Activated CD8-positive, alpha-beta memory T cell treated with anti-CD3 and anti-CD28 coated beads, Interleukin-2, amount 50 U/mL, for 24 hours (primary cell): Measurements from ENCODE around the gene DDN.

ENCODE experiments used
- DNase-seq: peaks from one replicate; pipeline ENCODE4 v3.0.0-alpha.2; 2020; ENCODE audit errors: extremely low read depth

DDN gene

GRCh38 chr12:49031573-49032161 lies 32.5 kb upstream of the DDN start:
- DNase-seq: no peak

GRCh38 chr12:49030714-49031572 lies 31.8 kb upstream of the DDN start:
- DNase-seq: no peak

DNA sequence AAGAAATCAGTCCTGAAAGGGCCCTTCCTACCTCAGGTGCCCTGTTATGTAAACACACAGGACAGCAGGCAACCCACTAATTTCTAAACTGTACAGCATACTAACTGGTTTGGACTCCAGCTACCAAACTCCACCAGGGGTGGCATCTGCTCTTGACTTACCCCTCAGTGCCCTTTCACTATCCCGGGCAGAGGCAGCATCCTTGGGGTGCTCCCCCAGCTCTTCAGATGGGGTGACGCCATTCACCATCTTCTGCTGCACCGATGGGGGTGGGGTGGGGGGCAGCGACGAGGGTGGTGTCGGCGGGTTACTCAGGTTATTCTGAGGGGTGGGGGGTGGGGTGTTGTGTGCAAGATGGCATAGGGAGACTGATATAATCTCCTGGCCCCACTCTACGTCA lies 30.9 kb upstream of the DDN start:
- DNase-seq: no peak

- DNase-seq: no peak
These were observed 29.6 kb upstream of the DDN start for GRCh38 chr12:49028666-49029275.

DNA sequence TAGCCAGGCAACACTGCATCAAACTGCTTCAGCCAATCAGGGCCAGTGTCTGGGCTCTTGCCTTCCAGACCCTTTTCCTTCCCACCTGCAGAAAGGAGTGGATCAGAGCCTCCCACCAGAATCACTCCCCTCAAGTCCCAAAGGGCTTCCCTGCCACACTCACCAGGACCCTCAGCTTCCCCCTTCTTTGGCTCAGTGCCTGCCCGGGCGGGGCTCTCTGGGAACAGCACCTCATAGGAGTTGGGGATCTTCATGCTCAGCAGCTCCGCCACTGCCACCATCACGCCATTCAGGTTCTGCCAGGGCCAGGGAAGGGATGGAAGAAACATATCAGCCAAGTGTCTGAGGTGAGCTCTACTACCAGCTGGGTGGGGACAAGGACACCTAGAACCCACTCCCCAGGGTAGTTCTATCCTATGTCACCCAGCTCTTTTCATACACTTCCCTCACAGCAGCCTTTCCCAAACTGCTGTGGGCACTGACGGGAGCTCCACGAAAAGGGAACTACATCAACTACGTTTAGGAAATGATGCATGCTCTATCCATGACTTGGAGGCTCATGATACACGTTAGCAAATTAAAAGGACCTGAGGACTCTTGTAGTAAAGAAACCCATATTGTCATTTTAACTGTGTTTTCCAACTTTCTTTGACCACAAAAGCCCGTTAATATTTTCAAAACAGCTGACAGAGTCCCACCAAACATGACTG lies 28.8 kb upstream of the DDN start:
- no peak for DNase-seq

GRCh38 chr12:49026678-49027480 lies 27.7 kb upstream of the DDN start:
- DNase-seq: no peak

DNA sequence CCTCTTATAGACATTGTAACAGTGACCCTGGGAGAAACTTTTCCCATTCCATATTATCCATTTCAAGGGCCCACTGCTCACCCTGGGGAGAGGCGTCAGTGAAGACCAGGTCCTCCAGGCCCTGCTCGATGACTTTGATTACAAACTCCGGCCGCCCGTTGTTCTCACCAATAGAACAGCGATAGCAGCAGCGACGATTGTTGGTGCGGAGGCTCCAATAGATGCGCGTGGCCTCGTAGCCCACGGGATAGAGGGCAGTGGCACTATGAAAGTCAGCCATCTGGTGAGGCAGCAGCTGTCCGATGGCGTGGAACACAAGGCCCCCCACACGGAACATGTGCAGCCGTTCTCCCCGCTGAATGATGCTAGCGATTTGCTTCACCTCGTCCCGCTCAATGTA lies 26.9 kb upstream of the DDN start:
- DNase-seq: no peak

DNA sequence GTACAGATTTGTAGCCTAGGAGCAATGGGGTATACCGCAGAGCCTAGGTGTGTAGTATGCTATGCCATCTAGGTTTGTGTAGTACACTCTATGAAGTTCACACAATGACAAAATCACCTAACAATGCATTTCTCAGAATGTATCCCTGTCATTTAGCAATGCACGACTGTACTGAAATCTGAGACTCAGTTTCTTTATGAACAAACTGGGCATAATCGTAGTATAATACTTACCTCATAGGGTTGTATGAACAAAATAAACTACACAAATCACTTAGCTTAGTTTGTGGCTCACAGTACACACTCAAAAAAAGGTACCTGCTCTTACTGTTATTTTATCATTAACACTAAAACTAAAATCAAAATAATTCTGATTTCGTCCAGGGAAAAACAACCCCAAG lies 26.3 kb upstream of the DDN start:
- no peak for DNase-seq

GRCh38 chr12:49024543-49024942 lies 25.4 kb upstream of the DDN start:
- DNase-seq: no peak

- DNase-seq: no peak
These were observed 24.6 kb upstream of the DDN start for GRCh38 chr12:49023812-49024211.

DNA sequence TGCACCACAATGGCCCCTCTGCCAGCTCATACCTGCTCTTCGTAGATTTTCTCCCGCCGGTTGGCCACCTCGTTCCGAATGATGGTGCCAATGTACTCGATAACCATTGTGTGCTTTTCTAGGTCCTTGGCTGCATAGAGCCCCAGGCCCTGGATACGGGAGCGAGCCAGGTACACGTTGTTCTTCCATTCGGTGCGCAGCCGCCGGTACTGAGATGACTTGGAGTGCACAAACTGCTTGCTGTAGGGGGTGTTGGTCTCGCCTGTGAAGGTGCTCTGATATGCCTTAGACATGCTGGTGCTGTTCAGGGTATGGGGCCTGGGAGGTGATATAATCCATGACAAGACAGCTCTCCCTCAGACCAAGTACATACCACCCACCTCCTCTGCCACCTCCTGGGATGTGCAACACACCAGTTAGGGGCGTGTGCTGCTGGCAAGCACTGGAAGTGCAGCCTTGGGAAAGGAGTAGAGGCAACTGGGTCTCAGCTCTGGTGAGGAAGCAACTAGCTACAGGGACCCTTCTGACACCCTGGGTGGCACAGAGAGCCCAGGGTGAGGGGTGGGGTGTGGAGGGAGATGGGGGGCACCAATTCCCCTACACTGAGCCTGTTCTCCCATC lies 23.5 kb upstream of the DDN start:
- no peak for DNase-seq

DNA sequence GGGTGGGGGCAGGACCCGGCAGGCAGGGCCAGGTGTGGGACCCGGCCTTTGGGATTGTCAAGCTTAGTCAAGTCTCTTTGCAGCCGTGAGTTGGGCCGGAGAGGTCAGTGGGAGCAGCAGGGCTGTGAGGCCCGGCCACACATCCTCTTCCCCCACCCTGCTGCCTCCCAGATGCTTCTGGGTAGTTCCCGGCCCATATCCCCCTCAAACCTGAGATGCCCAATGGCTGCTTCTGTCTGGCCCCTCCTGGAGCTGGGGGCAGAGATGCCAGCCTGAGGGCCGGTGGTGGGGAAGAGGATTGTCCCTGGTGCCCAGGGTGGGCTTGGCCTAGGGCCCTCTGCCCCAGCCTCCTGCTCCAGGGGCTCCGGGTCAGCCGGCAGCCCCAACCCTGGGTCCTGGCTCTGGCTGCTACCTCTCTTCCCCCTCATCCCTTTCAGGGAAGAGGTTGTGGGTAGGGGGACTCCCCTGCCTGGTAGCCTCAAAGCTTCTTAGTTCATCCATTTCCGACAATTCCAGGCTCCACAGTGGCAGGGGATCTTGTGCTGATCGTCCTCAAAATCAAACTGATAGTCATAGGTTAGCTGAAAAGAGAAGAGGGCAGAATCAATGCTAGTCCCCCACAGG lies 22.2 kb upstream of the DDN start:
- DNase-seq: no peak

- no peak for DNase-seq
These were observed 21.3 kb upstream of the DDN start for GRCh38 chr12:49020441-49020840.

DNA sequence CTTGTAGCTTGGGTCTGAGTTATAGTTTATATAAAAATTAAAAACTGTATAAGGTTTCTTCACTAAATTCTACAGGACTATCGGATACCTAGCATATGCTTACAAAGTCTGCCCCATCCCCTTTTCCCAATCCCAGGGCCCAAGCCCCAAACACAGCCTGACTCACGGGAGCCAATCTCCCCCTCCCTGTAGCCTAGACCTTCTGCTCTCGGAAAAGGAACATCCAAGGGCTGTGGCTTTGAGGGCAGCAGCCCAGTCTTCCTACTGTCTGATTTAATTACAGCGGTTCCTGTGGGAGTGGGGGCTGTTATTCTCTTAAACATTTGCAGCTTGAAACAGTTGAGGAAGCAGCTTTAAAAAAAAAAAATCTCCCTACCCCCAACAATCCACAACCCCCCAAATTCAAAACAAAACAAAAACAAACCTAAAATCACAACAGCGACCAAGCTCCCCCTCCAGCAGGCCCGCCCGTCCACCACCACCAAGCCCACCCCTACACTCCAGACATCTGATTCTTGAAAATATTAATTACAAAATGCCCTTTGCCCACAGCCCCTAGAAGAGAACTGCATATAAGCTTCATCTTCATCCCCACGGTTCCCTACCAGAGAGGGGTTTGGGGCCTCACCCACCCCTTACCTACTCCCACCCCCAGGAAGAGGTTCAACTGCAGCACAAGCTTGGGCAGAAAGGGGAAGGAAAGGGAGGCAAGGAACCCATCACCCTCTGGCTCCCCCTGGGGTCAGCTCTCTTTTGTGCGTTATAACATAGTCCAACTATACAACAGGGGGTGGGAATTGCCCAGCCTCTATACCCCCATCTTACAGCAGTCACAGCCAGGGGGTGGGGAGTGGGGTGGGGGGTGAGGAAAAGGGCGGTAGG lies 20.5 kb upstream of the DDN start:
- DNase-seq: no peak

DNA sequence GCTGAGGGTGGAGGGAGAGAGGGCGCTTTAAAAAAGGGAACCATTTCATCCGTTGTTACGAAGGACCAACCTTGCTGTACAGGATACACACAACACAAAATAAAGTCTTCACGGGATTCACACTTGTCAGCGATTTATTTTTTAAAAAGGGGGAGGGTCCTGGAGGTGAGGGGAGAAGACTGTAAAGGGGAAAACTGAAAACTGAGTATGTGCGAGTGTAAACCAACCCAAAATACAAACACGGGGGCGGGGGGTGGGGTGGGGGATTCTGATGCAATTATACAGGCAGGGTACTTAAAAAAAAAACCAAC lies 19.9 kb upstream of the DDN start:
- DNase-seq: no peak

DNA sequence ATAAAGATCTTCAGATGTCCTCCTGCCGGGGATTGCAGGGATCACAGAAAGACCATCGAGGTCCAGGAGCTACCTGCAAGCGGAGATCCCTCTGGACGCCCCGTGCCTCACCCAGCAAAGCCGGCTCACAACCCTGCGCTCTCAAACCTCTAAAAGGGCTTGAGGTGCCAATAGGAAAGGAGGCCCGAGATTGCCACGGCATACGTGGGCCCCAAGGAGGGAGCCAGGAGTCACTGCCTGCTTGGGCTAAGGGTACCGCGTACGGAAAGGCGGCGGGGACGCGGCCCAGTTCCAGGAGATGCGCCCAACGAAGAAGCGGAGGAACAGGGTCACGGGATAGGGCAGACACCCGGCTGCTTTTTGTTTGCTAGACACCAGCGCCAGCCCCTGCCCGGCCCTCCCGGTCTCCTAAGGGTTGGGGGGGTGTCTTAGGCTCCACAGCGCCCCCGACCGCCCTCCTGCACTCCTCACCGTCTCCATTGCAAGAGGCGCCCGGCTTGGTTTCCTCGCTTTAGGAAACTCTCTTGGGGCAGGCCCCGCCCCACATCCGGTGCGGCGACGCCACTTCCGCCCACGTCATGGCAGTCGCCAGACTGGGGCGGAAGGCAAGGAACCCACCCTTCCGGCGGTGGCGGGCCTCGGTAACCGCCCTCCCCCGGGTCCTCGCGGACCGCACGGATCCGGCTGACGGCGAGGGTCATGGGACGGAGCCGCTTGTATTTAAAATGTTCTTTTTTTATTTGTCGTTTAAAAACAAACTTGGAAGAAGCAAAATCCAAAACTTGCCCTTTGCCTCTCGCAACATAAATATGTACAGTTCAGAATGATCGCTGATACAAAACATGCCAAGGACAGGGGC lies 19.3 kb upstream of the DDN start, which contains the start of gene PRKAG1:
Gene PRKAG1 (minus strand): TSS at position 516 of the 859 bp plus-strand sequence. CDS start 36 bp downstream, at position 480.
- DNase-seq: peak; percentile 84

DNA sequence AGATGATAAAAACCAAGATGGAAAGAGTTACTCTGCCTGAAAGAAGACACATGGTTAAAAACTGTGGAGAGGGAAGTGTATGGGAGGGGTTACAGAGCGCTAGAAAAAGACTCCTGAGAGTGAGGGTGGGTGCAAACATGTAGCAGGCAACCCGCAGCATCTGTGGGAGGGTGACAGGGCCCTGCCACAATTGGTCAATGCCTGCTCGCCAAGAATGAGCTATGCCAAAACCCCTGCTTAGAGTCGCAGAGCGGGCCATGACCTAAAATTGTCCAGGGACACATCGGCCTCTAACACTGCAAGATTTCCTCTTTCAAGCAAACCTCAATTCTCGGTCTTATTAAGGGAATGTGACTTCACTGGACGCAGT lies 18.7 kb upstream of the DDN start:
- no peak for DNase-seq

GRCh38 chr12:49015196-49015595 lies 16.0 kb upstream of the DDN start:
- no peak for DNase-seq

DNA sequence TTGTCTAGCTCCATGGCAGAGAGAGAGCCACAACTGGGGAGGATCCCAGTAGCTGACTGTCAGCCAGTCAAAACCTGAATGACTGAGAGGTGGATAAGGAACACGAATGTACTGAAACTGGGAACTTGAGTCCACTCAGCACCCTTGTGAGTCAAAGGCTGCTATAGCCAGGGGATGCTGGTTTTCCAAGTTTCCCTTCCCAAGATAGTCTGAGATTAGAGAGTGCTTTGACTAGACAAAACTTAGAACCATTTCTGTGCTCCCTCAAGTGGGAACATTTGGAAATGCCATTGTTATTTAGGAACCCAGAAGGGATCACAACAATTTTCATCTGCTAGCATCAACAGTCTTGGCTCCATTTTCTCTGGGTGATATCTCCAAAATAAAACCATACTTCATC lies 15.4 kb upstream of the DDN start:
- no peak for DNase-seq
